NT2/D1 (cell line): Measurements from ENCODE around the gene SPPL3.

Experiments
- SUZ12 ChIP-seq: IDR thresholded peaks from 2 replicates; pipeline ENCODE4 v1.6.1; 2011; ENCODE audit not compliant: insufficient read length, insufficient read depth; ENCODE audit errors: extremely low read depth
- YY1 ChIP-seq: IDR thresholded peaks from 2 replicates; pipeline ENCODE4 v1.6.1; 2011; ENCODE audit not compliant: insufficient read length, insufficient read depth
- ZNF274 ChIP-seq: IDR thresholded peaks from 2 replicates; pipeline ENCODE4 v1.6.1; 2011; ENCODE audit warnings: mild to moderate bottlenecking, low read depth, low read length

- TF ChIP-seq YY1 (no peak), SUZ12 (no peak), ZNF274 (no peak)
These were observed 59.9 kb downstream of the SPPL3 start for GRCh38 chr12:120844297-120844696.
